Esophagus muscularis mucosa (tissue), 4 donors: Measurements from ENCODE around the gene G6PC3. TPM values are rescaled to one million over a fixed set of nuclear protein-coding genes. Genes with fewer than 3 reads are reported as not detected.
A peak's percentile ranks its signal among the peaks of the same experiment; 100 is the strongest.

Experiments used
- DNase-seq: peaks from one replicate; pipeline ENCODE4 v3.0.0-alpha.2; 2017; ENCODE audit errors: extremely low spot score
- H3K27ac ChIP-seq, 4 donors: fragments of 200-600 bp; sonication (generic); replicated peaks in 1 of 4; 1 replicate in 3 of 4; 2 replicates in 1 of 4; pipeline ENCODE4 v1.5.1; 2016 to 2019; ENCODE audit warnings: mild to moderate bottlenecking in 1 of 4
- H3K27me3 ChIP-seq, 4 donors: fragments of 200-600 bp; sonication (generic); one replicate each; pipeline versions ENCODE4 v1.5.1 to v1.6.0; 2016 to 2019
- H3K36me3 ChIP-seq, 4 donors: fragments of 200-600 bp; sonication (generic); one replicate each; pipeline ENCODE4 v1.5.1; 2016 to 2019
- H3K4me1 ChIP-seq, 4 donors: fragments of 200-600 bp; sonication (generic); one replicate each; pipeline ENCODE4 v1.5.1; 2016 to 2019
- H3K4me3 ChIP-seq, 4 donors: fragments of 200-600 bp; sonication (generic); 1 replicate in 2 of 4; 2 replicates in 2 of 4; pipeline ENCODE4 v1.5.1; 2016 to 2019; ENCODE audit warnings: mild to moderate bottlenecking in 4 of 4, moderate library complexity in 1 of 4
- H3K9me3 ChIP-seq, 4 donors: fragments of 200-600 bp; sonication (generic); 1 replicate in 3 of 4; 2 replicates in 1 of 4; pipeline ENCODE4 v1.5.1; 2016 to 2019
- CTCF ChIP-seq, 3 experiments: fragments of 200-600 bp in 2 of 3; fragments of 450-650 bp in 1 of 3; sonication (generic) in 2 of 3; IDR thresholded peaks; one replicate each; pipeline ENCODE4 v1.5.1; 2017 to 2019; ENCODE audit warnings: antibody characterized with exemption in 3 of 3, mild to moderate bottlenecking in 2 of 3, moderate library complexity in 1 of 3
- EP300 ChIP-seq: sonication (generic); formaldehyde crosslinking; IDR thresholded peaks from one replicate; pipeline ENCODE4 v1.6.1; 2017; ENCODE audit warnings: antibody characterized with exemption
- POLR2A ChIP-seq: fragments of 450-650 bp; IDR thresholded peaks from one replicate; pipeline ENCODE4 v1.6.1; 2017; ENCODE audit warnings: antibody characterized with exemption, moderate library complexity, mild to moderate bottlenecking, low read depth
- POLR2AphosphoS5 ChIP-seq, 2 donors: sonication (generic); formaldehyde crosslinking; IDR thresholded peaks; one replicate each; pipeline ENCODE4 v1.6.1; 2017; ENCODE audit warnings: antibody characterized with exemption in 2 of 2
- WGBS: methylation state at CpG from one replicate; pipeline ENCODE4 v1.1.5; 2018; 5-methylcytosine and 5-hydroxymethylcytosine counted together
- intact Hi-C: fragments of 100-400 bp; cut with DNase I; formaldehyde crosslinking; loops from one replicate; pipeline ENCODE4 v1.15.1; 2023
- total RNA-seq, 4 donors: library from RNA; depleted of rRNA; stranded (reverse); fragments of >200 nt; gene quantifications; one replicate each; pipeline versions ENCODE4 v1.1.0 to v1.2.1, GENCODE V29; 2016

G6PC3 gene
- total RNA-seq, 4 donors from 2014 or later: 23.9 to 37.5 (median 30.7) TPM

DNA sequence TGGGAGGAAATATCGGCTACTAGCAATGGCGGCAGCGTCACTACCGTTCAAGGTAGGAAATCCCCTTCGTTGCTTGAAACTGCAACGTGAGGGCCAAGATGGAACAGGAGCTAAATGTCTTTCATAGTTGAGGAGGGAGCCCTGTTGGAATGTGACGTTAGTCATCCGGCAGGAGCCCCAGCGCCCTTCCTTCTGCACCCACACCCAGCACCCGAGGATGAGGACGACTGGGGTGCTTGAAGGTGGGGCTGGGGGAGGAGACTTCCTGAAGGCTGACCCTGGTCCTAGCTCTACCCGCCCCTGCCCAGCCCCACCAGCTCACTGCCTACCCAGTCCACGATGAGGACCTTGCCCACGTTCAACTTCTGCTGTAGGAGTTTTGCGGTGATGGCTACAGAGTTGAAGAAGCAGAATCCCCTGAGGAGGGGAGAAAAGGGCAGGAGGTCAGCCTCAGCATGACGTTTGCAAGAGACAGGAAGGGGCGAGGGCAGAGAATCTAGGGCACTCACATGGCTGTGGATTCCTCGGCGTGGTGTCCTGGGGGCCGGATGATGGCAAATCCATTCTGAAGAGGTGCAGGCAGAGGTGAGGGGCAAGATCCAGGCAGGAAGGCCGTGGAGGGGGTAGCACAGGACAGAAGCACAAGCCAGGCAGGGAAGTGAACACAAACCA lies 11.9 kb downstream of the G6PC3 start:
- no peaks in the 10 kb centered on the region for H3K9me3 ChIP-seq
- no peak for DNase-seq
- peak overlapping the region in 1 of 4 donors; percentile 14 for H3K27ac ChIP-seq
- no peaks in the 10 kb centered on the region for H3K27me3 ChIP-seq
- peaks cover 5 to 25% (median 13%) of the 10 kb centered on the region in 4 donors for H3K4me1 ChIP-seq
- peaks cover 44 to 100% (median 91%) of the 10 kb centered on the region in 4 donors for H3K36me3 ChIP-seq
- TF ChIP-seq EP300 (no peak), POLR2A (no peak), CTCF (IDR thresholded peaks at IDR 0.05) (no peak), POLR2AphosphoS5 (IDR thresholded peaks at IDR 0.05) (no peak)
- 82% methylated on average over 18 of the region's 21 CpGs for WGBS
- H3K4me3 ChIP-seq: no peak overlapping the region
- intact Hi-C loops: no loop called here

GRCh38 chr17:44083250-44083849 lies 12.8 kb downstream of the G6PC3 start:
- intact Hi-C loops: no loop called here
- 80% methylated on average over 11 of the region's 12 CpGs for WGBS
- H3K4me1 ChIP-seq: peaks cover 5 to 24% (median 18%) of the 10 kb centered on the region in 4 donors

GRCh38 chr17:44084131-44084538 lies 13.6 kb downstream of the G6PC3 start:
- no peak for DNase-seq
- H3K36me3 ChIP-seq: peaks cover 38 to 100% (median 91%) of the 10 kb centered on the region in 4 donors
- 76% methylated on average over 8 of the region's 10 CpGs for WGBS
- no peak overlapping the region for H3K4me3 ChIP-seq
- peaks cover 5 to 24% (median 18%) of the 10 kb centered on the region in 4 donors for H3K4me1 ChIP-seq
- H3K9me3 ChIP-seq: no peaks in the 10 kb centered on the region
- peak in 2 of 3 experiments; percentile 11 to 24 for TF ChIP-seq CTCF (IDR thresholded peaks at IDR 0.05)
- no peak for TF ChIP-seq EP300
- H3K27me3 ChIP-seq: no peaks in the 10 kb centered on the region
- no peak overlapping the region for H3K27ac ChIP-seq
- intact Hi-C loops: no loop called here

More at GRCh38 chr17:44083250-44083849, 12.8 kb downstream of the G6PC3 start:
- H3K36me3 ChIP-seq: peaks cover 40 to 100% (median 91%) of the 10 kb centered on the region in 4 donors
- H3K27me3 ChIP-seq: no peaks in the 10 kb centered on the region
- H3K27ac ChIP-seq: no peak overlapping the region
- H3K4me3 ChIP-seq: no peak overlapping the region
- no peak for DNase-seq
- no peaks in the 10 kb centered on the region for H3K9me3 ChIP-seq
- TF ChIP-seq EP300 (no peak), POLR2A (no peak), CTCF (IDR thresholded peaks at IDR 0.05) (no peak), POLR2AphosphoS5 (IDR thresholded peaks at IDR 0.05) (no peak)

- intact Hi-C loops: no loop called here
Observed at GRCh38 chr17:44084921-44085320, 14.4 kb downstream of the G6PC3 start.

More at GRCh38 chr17:44084921-44085320, 14.4 kb downstream of the G6PC3 start:
- peaks cover 41 to 98% (median 89%) of the 10 kb centered on the region in 4 donors for H3K36me3 ChIP-seq
- H3K4me3 ChIP-seq: no peak overlapping the region
- H3K4me1 ChIP-seq: peaks cover 5 to 24% (median 18%) of the 10 kb centered on the region in 4 donors
- H3K9me3 ChIP-seq: no peaks in the 10 kb centered on the region
- DNase-seq: no peak
- 78% methylated on average over 7 of the region's 7 CpGs for WGBS
- TF ChIP-seq CTCF (IDR thresholded peaks at IDR 0.05): no peak
- no peak for TF ChIP-seq EP300
- no peak for TF ChIP-seq POLR2A
- no peak for TF ChIP-seq POLR2AphosphoS5 (IDR thresholded peaks at IDR 0.05)
- H3K27me3 ChIP-seq: no peaks in the 10 kb centered on the region
- no peak overlapping the region for H3K27ac ChIP-seq
